ENCODE data around the gene CTIF.

CTIF gene

DNA sequence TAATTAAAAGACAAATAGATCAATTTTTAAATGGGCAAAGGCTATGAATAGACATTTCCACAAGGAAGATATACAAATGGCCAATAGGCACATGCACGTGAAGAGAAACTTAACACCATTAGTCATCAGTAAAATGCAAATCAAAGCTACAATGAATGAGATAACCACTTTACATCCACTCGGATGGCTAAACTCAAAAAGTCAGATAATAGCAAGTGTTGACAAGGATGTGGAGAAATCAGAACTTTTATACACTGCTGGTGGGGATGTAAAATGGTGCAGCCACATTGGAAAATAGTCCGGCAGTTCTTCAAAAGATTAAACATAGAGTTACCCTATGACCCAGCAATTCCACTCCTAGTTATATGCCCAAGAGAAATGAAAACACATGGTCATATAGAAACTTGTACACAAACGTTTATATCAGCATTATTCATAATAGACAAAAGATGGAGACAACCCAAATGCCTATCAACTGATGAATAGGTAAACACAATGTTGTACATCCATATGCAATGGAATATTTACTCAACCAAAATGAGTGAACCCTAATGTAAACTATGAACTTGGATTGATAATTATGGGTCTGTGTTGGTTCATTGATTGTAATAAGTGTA, 360.8 kb downstream of the CTIF start:
- no peak for DNase-seq (ENCODE audit: low read depth in 2 of 2)

DNA sequence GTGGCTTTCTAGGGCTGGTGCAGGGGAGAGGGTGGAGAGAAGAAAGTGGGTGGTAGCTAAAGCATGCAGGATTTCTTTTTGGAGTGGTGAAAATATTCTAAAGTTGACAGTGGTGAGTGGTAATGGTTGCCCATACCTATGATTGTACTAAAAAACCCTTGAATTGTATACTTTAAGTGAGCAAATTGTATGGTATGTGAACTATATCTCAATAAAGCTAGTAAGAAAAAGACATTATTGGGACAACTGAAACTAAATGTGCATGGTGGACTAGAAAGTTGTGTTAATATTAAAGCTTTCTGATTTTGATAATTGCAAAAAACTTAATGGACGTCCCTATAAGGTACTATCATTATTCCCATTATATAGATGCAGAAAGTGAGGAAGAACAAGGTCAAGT, 361.6 kb downstream of the CTIF start:
- DNase-seq (ENCODE audit: low read depth in 2 of 2), result no peak

DNA sequence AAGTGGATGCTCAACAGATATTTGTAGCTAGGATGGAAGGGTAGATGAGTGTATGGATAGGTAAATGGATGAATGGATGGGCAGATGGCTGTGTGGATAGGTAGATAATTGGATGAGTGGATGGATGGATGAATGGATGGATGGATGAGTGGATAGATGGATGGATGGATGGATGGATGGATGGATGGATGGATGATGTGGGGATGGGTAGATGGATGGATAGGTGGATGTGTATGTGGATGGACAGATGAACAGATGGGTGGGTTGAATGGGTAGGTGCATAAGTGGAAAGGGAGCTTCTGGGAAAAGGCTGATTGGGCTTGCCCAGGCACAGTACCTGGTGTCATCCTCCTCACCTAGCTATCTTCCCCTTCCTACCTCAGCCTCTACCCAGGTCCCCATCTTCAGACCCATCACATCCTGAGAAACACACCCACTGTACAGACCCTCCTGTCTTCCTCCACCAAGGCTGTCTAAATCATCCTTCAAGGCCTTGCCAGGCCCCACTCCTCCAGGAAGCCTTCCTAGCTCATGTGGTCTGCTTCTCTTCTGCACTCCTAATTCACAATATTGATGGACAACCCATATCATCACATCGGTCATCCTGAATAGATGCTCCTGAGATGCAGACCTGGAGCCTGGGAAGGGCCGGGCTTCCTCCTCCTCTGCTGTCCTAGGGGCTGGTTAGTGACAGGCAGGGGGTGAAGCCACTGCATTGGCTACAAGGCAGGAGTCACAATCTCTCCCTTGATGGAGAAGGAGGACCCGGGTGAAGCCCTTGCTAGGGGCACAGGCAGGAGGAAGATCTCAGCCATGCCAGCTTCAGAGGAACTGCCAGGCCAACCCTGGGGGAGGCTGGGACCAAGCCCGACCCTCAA, 362.6 kb downstream of the CTIF start:
- DNase-seq (ENCODE audit: low read depth in 2 of 2), result no peak

DNA sequence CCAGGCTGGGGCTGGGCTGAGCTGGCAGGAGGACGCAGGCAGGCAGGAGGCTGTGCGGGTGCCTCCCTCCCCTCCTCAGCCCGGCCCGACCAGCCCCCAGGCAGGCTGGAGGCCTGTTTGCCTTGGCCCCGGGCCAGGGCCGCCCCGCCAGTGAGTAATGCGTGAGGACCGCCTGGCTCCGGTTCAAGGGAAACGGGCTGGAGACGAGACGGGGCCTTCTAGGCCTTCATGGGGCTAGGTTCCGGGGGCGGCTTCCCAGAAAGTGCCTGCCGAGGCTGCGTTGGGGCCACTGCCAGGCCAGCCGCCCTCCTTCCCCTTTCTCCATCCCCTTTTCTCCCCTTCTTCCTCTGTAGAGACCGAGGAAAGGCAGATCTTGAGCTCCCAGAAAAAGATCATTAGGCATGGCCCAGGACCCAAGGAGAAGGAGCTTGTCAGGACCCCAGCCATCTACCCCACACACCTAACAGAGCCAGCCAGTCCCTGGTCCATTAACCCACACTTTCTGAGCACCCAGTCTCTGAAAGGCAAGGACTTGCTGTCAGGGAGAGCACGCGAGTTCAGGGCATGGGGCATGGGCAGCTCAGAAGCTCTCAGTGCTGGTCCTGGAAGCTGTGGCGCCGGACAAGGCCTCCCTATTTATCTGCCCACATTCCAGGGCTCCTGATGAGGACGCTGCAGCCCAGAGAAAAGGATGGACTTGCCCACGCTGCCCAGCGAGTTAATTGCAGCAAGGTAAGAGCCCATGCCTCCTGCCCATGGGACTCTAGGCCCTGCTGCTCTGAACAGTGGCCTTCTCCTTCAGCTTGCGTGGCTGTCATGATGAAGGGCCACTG, 363.4 kb downstream of the CTIF start:
- no peak for DNase-seq (ENCODE audit: low read depth in 2 of 2)

DNA sequence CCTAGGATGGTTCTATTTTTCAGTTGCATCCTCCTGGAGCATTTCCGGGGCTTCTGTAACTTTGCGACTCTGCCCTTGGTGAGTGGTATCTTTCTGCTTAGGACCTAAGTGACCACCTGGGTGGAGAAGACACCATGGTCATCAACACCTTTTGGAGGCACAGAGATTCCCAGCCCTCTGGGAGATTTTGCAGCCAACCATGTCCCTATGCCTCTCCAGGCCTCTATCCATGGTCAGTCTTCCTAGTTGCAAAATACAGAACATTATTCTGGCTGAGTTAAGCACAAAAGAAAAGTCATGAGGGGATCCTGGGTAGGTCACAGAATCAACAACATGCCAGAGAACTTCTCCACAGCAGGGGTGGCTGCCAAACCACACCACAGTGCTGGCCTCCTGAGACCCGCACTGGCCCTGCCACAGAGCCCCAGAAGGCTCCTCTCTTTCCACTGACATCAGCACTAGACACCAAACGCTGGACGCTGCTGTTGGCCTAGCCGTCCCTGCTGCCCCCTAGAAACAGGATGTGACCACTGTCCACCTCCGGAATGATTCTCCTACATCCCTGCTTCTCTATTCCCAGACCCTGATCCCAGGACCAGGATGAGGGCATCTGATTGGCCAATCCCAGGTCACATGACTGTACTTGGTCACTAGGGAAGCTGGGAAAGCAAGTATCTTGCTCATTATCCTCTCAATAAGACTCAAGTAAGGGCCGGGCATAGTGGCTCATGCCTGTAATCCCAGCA, 364.2 kb downstream of the CTIF start:
- DNase-seq (ENCODE audit: low read depth in 2 of 2), result no peak

DNA sequence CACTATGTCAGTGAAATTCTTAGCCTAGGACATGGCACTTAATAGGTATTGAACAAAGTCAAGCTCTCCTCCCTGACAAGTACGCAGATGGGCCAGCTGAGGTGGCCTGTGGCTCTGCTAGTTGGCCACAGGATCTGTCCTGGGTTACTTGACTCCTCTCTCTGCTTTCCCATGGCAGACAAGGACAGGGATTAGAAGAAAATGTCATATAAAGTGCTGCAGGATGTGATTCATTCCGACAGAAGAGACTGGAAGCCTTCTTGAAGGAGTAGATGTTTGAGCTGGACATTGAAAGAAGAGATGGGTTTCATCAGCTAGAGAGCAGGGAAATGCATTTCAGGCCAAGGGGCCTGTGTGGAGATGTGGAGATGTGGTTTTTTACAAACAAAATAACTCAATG, 365.3 kb downstream of the CTIF start:
- DNase-seq (ENCODE audit: low read depth in 2 of 2), result no peak

DNA sequence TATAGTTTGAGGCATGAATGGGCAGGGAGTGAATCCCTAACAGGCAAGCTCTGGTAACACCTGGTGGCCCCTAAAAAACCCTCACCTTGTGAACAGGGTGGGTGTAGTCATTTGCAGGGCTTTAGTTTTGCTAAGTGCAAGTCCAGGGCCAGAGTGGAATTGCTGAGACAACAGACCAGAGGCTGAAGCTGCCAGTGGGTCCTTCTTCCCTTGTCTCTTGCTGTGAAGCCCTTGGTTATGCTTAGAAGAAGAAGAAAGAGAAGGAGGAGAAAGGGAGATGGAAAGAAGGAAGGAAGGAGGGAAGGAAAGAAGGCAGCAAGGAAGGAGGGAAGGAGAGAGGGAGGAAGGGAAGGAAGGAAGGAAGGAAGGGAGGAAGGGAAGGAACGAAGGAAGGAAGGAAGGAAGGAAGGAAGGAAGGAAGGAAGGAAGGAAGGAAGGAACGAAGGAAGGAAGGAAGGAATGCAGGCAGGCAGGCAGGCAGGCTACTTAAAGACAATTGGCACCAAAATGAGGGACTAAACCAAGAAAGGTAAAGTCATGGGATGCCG, 366.1 kb downstream of the CTIF start:
- DNase-seq (ENCODE audit: low read depth in 2 of 2), result no peak

DNA sequence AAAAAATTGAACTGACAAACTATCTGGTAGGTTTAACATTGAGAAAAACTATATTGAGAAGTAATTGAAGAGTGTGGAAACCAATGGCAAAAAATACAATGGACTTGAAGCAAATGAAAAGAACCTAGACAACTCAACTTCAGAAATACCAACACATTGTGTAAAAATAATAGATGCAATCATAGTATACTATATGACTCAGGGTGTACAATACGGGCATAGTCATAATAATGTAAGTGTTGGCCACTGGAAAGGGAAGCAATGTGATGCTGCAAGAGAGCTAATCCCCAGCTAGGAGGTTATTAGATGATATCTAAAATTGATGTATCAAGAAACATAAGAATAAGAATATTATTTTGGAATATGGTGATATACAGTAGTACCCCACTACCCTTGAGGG, 366.7 kb downstream of the CTIF start:
- DNase-seq (ENCODE audit: low read depth in 2 of 2), result no peak

DNA sequence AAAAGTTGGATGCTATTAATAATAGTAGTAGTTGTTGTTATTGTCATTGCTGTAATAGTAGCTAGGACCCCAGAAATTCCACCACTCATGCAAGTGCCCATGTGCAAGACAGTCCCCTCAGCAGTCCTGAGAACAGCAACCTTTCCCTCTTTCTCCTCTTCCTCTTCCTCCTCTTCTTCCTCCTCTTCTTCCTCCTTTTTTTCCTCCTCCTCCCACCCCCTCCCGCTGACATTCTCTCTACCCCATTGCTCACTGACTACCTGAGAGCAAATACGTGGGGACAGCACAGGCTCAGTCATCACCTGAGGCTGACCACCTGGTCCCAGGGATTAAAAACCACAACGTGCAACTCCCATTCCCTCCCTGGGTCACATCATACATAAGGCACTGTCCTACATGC, 370.1 kb downstream of the CTIF start:
- no peak for DNase-seq (ENCODE audit: low read depth in 2 of 2)

DNA sequence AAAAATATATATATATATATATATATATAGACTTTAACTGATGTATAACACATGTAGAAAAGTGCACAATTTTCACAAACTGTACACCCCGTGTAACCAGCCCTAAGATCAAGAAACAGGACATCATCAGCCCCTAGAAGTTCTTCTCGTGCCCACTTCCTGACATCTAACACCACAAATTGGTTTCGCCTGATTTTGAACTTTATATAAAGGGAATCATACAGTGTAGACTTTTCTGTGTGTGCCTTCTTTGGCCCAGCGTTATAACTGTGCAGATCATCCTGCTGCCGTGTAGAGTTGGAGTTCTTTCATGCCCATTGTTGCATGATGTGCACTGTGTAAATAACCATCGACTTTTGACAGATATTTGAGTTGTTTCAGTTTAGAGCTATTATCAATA, 370.9 kb downstream of the CTIF start:
- no peak for DNase-seq (ENCODE audit: low read depth in 2 of 2)

DNA sequence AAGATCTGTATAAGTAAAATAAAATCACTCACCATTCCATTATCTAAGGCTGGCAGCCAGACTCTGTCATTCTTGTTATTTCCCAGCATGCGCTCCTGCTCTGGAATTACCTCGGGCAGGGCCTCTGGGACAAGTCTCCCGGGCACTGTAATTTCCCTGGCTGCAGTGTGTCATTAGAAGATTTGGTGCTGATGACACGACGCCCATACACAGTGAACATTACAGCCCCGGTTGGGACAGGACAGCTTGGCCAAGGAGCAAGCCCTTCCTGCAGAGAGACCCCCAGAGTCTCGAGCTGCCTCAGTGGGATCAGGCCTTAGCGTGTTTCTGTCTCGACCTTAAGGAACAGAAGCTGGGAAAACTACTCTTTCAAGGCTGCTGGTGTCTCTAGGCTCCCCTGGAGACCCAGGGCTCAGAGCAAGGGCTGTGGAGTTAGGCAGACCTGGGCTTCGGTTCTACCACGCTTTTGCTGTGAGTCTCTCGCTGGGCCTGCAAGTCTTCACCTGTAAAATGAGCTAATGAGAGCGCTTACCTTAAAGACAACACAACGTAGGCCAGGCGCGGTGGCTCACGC, 372.2 kb downstream of the CTIF start:
- DNase-seq (ENCODE audit: low read depth in 2 of 2), result no peak
